NCI-H2081 treated with DMSO at 0.1 percent for 48 hours (cell line): ENCODE measurements around the gene RBM28.
A peak's percentile ranks its signal among the peaks of the same experiment; 100 is the strongest.
"Not testable (repeated sequence)": the region's sequence is repeated elsewhere in the genome, so short reads cannot be mapped to it uniquely, and the experiment has no call there.

Experiments used
- DNase-seq: peaks from one replicate; lab custom pipeline; 2025; lab: John Stamatoyannopoulos, UW

The RBM28 gene

DNA sequence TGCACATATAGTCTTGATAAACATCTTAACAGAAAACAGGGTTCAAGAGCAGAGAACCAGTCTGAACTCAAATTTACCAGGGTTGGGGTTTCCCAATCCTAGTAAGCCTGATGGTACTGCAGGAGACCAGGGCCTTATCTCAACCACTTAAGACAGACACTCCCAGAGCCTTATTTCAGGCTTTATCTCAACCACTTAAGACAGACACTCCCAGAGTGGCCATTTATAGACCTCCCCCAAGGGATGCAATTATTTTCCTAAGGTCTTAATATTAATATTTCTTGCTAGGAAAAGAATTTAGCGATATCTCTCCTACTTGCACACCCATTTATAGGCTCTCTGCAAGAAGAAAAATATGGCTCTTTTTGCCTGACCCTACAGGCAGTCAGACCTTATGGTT lies 63.3 kb downstream of the RBM28 start:
- DNase-seq = not testable (repeated sequence)

DNA sequence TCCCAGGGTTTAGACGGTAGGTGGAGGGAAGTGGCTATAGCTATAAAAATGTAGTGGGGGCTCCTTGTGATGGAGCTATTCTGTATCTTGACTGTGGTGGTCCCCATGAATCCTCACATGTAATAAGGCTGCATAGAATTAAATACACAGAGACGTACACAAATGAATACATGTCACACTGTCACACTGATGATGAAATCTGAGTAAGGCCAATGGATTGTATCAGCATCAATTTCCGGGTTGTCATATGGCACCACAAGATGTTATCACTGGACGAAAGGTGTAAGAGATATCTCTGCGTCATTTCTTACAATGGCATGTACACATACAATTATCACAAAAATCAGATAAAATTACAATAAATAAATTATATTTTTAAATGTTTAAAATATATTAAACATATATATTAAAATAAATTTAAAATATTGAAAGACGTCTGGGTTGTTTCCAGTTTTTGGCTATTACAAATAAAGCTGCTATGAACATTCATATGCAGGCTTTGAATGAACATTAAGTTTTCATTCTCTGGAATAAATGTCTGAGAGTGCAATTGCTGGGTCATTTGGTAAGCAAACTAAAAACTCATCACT lies 64.5 kb downstream of the RBM28 start:
- DNase-seq = no peak

DNA sequence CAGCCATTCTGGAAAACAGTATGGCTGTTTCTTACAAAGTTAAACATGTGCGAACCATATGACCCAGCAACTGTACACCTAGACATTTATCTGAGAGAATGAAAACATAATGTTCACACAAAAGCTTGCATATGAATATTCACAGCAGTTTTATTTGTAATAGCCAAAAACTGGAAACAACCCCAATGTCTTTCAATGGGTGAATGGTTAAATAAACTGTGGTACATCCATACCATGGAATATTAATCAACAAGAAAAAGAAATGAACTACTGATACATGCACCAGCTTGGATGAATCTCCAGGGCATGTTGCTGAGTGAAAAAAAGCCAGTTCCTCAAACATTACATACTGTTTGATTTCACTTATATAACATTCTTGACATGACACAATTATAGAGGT lies 65.3 kb downstream of the RBM28 start:
- DNase-seq = no peak

DNA sequence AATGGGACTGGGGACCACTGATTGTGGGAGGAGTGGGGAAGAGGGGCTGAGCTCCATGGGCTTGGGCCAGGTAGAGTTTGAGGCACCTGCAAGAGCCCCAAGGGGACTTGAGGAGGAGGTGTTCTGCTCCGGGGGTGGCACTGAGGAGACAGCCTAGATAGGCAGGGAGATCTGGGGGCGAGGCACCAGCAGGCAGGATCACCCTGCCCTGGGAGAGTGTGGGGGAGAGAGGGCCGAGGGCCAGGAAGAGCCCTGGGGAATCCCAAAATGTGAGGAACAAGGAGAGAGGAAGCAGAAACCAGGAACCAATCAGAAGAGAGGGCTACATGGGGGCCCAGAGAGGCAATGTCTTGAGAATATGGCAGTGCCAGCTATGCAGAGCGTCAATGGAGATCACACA lies 68.0 kb downstream of the RBM28 start:
- no peak for DNase-seq

DNA sequence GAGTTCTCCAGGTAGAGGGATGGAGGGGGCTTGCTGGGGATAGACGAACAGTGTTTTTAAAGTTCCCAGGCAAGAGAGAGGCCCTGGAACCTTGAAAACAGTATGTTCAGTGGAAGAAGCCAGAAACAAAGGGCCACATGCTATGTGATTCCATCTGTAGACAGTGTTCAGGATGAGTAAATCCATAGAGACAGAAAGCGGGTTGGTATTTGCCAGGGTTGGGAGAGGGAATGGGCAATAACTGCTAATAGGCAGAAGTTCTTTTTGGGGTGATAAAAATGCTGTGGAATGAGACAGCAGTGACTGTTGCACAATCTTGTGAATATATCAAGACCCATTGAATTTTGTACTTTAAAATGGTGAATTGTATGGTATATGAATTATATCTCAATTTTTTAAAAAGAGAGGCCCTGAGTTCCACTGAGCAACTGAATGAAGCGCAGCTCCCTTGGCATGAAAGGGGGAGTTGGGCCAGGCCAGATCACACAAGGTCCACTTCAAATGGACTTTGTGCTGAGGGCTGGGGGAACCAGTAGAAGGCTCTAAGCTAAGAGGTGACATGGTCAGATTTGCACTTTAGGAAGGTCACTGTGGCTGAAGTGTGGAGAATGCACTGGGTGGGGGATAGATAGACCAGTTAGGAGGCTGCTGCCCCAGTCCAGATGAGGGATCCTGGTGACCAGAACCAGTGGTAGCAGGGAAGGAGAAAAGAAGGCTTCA lies 68.7 kb downstream of the RBM28 start:
- no peak for DNase-seq

DNA sequence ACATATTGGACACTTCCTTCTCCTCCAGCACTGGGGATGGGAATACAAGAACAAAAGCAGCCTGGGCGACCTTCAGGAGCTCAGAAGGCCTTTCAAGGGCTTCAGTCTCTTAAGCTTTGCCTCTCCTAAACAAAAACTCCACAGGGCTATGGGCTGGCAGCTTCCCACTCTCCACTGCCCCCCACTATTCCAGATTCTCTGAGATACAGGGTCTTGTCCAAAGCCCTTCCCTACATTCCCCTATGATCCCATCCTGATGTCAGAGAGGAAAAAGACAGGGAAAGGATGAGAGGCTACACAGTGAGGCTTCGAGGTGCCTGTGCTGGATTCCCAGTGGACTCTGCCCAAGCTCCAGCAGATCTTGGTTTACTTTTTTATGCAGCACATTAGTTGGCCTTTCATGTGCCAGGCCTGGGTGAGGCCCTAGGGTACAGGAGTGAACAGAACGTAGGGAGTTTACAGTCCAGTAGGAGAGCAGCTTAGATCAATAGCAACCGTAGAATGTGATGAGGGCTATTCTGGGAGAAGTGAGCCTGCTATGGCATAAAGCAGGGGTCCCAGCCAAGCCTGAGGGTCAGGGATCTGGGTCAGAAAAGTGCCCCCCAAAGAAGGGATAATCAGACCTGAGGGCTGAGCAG lies 69.3 kb downstream of the RBM28 start:
- DNase-seq = no peak

DNA sequence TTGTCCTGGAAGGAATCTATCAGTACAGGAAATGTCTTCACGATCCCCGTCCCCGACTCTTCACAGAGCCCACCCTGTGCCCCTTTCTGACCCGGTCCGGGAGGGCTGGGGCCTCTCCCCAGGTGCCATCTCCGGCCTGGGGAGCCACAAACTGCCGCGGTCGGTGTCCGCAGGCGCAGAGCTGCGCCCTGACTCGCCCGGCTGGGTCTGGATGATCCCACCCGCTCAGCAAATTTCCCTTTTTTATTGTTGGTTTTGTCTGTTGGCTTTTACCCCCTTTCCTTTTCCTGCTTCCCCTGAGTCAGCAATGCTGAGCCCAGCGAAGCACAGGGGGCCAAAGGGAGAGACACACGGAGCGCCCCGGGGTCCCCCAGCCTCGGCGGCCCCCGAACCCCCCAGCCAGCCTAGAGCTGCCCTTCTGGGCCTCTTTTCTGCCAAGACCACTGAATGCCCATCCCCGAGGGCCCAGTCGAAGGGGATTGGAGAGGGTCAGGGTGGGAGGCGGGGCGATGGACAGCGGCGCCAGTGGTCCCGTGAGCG lies 71.7 kb downstream of the RBM28 start:
- DNase-seq = no peak

DNA sequence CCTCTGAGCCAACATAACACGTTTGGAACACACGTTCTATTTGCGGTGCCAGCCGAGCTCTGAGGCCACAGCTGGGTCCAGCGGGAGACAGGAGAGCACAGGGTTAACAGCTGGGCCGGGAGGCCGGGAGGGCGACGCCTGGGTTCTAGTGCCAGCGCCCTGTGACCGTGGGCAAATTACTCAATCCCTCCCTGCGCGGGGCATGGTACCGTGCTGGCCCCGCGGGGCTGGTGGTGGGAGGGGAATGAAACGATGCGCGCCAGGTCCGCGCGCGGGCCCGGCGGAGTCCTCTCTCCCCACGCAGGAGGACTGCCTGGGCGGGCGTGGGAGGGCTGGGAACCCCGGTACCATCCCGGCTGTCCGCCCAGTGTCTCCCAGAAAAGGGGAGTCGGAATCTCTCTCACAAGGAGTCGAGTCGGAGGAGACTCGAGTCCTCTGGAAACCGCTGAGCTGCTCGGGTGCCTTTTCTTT lies 72.2 kb downstream of the RBM28 start:
- DNase-seq = no peak

DNA sequence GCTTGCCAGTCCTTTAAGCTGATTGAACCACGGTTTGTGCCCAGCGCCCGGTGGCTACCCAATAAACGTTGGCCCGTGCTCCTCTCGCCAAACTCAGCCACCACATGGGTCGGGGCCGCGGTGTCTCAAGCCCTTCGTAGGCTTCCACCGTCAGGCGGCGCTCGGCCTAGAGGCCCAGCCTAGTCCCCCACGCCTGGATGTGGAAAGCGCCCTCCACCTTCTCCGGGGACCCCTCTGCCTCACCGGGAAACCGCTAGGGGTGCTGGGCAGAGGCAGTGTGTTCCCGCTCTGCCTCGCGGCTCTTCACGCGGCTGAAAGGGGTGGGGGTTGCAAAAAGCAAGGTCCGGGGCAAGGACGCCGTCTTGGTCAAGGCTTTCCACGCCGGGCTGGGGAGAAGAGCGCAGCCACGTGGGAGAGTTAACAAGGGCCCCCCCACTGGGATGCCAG lies 72.9 kb downstream of the RBM28 start:
- no peak for DNase-seq

DNA sequence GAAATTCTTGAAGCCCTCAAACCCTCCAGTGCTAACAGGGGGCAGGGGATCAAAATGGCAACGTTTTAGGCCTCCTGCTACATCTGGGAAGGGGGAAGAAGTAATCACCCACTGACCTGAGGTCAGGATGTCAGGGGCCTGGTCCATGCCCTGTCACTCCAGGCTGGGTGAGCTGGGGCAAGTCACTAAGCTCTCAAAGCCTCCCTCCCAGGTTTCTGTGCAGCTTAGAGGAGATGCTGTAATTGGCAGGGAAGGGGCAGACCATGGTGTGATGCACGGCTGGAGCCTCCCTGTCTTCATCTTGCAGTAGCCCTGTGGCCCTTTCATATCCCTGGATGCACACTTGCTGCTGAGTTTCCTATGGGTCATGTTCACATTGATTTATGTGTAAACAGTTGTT lies 75.5 kb downstream of the RBM28 start:
- no peak for DNase-seq

DNA sequence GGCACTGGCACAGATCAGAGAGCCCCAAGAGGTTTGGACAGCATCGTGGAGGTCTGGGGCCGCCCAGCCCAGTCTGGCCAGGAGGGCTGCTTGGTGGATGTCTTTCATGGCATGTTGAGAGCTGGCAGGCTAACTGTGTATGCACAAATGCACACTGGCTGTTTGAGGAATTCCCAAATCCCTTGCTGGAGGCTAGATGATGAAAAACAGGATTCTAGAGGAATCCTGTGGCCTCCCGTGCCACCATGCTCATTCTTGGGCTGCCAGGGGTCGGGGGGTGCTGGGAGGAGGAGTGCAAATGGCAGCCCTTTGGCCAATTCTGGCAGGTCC lies 76.1 kb downstream of the RBM28 start:
- DNase-seq = no peak

DNA sequence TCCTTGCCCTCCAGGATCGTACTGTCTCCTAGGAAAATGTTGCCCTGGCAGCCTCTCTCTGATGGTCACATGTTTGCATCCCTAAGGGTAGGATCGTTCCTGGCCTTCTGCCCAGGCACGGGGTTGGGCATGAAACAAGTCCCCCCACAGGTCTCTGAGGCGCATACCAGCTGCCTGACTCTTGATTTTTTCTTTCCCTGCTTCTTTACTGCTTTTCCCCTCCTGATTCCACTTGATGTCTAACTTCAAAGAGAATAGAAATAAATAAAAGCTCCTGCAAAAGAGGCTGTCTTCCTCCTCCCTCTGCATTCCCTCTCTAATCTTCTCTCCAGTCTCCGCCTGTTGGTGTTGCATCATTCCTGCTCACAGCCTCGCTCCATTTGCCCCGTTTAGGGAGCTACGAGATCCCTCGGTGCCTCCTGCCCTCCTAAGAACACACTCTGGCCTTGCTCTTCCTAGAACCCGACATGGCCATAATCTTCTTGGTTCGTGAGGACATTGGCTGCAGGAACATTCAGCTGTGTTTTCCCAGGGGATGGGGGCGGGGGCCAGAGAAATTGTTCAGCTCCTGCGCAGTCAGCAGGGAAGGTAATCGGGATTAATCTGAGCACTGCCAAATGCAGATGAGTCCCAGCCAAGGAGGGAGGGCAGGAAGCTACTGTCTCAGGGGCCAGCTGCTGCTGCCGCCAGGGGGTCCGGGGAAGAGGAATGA lies 76.7 kb downstream of the RBM28 start:
- DNase-seq = peak; percentile 9

DNA sequence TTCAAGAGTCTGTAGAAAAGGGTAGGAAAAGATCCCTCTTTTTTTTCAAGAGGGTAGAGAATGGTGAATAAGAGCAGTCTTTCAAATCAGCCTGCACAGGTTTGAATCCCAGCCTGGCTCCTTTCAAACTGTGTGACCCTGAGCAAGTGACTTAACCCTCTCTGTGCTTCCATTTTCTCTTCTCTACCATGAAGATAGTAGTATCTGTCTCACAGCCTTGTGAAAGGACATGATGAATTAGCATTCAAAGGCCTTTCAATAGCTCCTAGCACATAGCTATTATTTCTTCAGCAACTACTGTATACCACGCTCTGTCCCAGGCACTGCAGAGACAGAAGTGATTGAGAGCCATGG lies 77.2 kb downstream of the RBM28 start:
- no peak for DNase-seq

DNA sequence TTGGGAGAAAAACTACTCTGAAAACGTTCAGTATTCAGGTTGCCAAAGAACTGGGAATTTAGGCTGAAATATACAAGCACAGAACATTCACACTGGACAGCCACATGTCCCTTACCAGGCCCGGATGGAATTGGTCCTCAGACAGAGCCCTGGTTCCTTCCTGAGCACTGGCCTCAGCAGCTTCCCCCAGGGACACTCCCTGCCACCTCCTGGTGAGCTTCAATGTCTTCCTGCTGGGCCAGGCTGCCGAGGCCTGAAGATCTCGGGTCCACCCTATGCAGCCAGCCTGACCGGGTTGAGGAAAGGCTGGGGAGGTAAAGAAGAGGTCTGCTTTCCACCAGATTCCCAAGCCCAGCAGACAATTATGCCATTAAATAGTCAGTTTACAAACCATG lies 77.8 kb downstream of the RBM28 start:
- DNase-seq = no peak

DNA sequence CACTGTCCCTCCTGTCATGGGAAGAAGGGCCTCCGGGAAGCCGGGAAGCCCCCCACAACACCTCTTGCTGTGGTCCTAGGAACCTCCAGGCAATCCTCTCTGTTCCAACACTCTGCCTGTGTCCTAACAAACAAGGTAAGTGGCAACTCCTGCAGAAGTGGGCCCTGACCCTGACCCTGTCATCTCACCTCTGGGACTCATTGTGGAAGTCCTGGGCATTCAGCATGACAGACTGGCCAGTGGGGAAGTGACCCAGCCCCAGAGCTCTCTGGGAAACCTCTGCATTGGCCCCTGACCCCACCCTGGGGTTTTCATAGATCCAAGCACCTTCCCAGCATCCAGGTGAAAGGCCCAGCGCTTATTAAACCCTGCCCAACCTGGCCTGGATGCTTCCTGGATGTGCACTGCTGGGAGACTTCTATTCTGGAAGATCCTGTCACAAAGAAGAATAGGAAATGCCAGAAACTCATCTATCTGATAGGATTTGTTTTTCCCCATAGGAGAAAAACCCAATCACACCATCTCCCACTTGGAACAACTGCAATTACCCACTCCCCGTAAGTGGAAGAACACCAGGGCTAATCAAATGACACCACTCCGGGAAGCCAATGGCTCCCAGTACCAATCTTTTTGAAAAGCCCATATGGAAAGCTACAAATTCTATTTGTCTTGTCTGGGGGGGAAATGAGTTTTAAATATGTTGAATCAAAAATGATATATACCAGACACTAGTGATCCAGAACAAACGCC lies 78.4 kb downstream of the RBM28 start:
- DNase-seq = no peak

DNA sequence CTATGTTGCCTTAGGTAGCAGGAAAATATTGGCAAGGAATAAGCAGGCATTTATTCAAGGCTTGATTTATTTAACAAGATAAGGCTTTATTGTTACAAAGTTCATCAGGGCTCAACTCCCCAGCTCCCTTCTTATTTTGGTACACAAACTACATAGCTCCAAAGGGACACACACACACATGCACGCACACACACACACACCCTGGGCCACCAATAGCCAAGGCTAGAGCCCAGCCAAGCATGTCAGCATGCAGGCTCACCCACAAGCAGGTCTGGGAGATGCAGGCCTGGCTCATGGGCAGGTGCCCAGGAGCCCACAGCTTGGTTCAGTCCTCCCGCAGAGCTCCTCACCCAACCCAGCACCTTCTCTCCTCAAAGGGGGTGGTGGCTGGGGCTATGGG lies 79.2 kb downstream of the RBM28 start:
- DNase-seq = no peak

DNA sequence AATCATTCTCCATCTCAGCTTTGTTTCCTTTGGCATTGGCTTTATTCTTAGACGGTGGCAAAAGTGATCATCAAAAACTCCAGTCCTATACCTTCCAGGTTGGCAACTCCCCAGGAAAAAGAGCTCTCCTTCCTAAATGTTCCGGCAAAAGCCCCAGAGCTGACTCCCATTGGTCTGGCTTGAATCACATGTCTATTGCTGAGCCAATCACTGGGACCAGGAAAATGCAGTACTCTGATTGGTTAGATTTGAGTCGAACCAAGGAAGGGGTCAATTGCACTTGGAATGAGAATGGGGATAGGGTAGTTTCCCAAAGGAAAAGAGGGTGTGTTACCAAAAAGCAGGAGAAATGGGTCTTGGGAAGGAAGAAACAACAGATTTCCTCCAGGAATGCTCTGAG lies 80.3 kb downstream of the RBM28 start:
- DNase-seq = no peak

DNA sequence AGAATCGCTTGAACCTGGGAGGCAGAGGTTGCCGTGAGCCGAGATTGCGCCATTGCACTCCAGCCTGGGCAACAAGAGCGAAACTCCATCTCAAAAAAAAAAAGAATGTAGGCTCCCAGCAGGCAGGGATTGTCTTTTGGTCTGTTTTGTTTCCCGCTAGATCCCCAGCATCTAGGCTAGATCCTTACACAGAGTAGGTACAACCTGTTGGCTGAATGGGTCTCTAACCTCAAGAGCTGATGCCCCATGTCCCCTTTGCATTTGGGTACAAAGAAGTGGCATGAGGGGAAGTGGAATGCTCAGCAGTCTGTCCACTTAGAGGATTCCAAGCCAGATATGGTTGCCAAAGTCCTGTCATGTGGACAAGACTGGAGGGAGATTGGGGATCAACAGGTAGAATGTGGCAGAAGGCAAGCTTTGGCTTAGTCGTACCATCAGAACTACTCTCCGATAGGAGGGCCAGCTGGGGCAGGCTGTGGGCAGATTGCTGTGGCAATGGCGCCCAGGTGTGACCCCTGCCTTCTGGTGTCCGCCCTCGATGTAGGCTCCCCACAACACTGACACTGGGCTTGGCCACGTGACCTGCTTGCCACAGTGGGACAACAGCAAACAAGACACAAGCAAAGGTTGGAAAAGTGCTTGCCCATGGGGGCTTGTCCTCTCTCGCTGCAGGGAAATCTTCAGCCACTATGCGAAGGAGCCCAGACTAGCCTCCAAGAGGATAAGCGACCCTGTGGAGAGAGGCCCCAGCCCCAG lies 81.3 kb downstream of the RBM28 start:
- no peak for DNase-seq

DNA sequence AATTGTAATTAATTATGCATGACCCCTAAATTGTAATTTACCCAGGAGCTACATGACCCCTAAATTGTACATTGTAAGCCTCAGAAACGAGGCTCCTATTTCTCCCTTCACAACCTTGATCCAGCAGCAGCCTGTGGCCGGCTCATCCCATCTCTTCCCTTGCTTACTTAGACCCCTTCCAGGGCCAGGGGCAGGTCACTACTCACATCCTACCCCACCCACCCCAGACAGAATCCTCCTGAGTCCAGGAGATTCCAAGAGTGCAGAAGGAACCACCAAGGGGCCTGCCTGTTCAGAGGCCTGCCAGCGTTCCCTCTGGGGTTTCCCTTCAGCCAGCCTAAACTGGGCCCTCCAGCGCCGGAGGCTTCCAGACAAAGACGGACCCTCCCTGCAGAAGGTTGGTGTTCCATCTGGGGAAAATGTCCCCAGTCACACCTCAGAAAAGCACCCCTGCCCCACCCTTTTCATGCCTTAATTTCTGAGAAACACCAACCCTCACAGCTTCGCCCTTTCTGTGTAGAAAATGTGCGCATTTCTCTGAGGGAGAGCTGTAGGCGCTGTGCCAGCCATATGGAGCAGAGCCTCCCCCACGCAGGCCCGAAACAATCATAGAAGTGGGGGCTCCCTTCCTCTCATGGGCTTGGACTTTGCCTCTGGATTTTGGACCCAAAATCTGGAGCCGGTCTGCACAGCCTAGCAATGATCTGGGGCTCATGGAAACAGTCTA lies 83.5 kb downstream of the RBM28 start:
- no peak for DNase-seq
